GM21619 (cell line): ENCODE results near the gene FRMD4A.

Experiments
- ATAC-seq: cut with Tn5 transposase; IDR thresholded peaks from one replicate; pipeline ENCODE4 v1.9.1; 2021; ENCODE audit not compliant: unreplicated experiment

The FRMD4A gene

DNA sequence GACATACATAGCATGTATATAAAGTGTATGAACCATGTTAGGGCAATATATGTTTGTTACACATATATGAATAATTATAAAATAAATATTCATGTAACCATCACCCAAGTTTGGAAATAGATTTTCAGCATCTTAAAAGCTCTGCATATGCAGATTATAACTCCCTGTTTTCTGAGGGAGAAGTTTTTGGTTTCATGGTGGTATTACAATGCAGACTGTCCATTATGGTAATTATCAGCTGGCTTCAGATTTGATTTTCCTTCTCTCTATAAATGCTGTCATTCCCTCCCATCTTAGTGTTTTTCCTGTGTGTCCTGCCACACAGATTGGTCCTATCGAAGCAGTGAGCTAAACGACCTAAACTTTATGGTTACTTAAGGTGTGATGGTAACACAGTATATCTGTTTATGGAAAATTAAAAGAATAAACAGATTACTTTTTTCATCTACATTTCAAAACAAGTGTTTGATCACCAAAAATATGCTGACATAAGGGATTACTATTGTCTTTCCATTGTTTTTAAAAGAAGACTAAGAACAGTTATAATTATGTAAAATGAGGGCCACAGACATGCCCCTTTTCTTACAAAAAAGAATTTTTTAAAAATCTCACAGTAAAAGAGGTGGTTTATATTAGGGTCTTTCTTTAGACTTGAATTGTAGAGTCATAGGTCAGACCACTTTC is 726.2 kb downstream of the FRMD4A start:
- no peak for ATAC-seq

DNA sequence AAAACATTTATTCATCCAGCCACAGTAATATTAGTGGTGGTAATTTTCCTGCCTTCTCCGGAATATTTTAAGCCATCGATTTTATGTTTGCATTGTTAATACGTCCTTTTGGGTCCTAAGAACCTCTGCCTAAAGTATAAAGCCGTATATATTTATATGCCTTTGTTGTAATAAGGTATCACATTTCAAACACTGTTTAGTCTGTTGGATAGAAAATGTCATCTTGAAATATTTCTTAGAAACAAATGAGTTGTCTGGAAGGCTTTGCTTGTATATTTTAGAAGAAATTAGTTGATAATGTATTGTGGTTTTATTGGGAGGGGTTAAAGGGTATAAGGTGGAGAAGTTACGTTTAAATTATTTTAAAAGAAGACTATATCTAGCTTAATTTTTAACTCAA is 732.8 kb downstream of the FRMD4A start:
- no peak for ATAC-seq

- ATAC-seq, result no peak
These were observed 736.1 kb downstream of the FRMD4A start for GRCh38 chr10:13594641-13595040.
